Measurements from ENCODE around the gene EPHB2. TPM values are rescaled to one million over a fixed set of nuclear protein-coding genes. Genes with fewer than 3 reads are reported as not detected.

EPHB2 gene
- polyA plus RNA-seq, 1 donor from 2014 or later: 22.8 TPM

GRCh38 chr1:22694172-22694571 is 16.5 kb upstream of the EPHB2 start:
- Histone ChIP-seq H3K27ac (ENCODE audit: low read length) (no peak overlapping the region), H3K36me3 (ENCODE audit: insufficient read depth, low read length) (no peaks in the 10 kb centered on the region), H3F3A (ENCODE audit: insufficient read depth, low read length, poor library complexity, severe bottlenecking) (no peaks in the 10 kb centered on the region), H3K9me2 (ENCODE audit: insufficient read depth, low read length) (no peaks in the 10 kb centered on the region), H3K9ac (ENCODE audit: low read length) (no peak overlapping the region), H3K79me2 (replicated peaks; ENCODE audit: insufficient read depth, low read length) (no peaks in the 10 kb centered on the region), H4K20me1 (ENCODE audit: insufficient read depth) (no peaks in the 10 kb centered on the region), H2AFZ (ENCODE audit: low read depth, low read length) (no peak overlapping the region), H3K27me3 (ENCODE audit: insufficient read depth, low read depth, low read length) (no peaks in the 10 kb centered on the region), H3K4me3 (ENCODE audit: low read length) (no peak overlapping the region), H3K4me2 (ENCODE audit: low read length) (no peak overlapping the region), H3K9me3 (ENCODE audit: low read length) (no peaks in the 10 kb centered on the region)
- no peak for TF ChIP-seq RAD21 (conservative IDR thresholded peaks at IDR 0.05)
- no peak for TF ChIP-seq EZH2 (IDR thresholded peaks at IDR 0.05; ENCODE audit: borderline replicate concordance, insufficient read depth, low read length, poor library complexity, severe bottlenecking)
- TF ChIP-seq MXI1 (conservative IDR thresholded peaks at IDR 0.05; ENCODE audit: poor library complexity, severe bottlenecking): no peak
- no peak for TF ChIP-seq EP300 (conservative IDR thresholded peaks at IDR 0.05; ENCODE audit: poor library complexity, severe bottlenecking)
- no peak for TF ChIP-seq TAF1 (IDR thresholded peaks at IDR 0.05; ENCODE audit: low read depth)
- TF ChIP-seq, protein P1, sequence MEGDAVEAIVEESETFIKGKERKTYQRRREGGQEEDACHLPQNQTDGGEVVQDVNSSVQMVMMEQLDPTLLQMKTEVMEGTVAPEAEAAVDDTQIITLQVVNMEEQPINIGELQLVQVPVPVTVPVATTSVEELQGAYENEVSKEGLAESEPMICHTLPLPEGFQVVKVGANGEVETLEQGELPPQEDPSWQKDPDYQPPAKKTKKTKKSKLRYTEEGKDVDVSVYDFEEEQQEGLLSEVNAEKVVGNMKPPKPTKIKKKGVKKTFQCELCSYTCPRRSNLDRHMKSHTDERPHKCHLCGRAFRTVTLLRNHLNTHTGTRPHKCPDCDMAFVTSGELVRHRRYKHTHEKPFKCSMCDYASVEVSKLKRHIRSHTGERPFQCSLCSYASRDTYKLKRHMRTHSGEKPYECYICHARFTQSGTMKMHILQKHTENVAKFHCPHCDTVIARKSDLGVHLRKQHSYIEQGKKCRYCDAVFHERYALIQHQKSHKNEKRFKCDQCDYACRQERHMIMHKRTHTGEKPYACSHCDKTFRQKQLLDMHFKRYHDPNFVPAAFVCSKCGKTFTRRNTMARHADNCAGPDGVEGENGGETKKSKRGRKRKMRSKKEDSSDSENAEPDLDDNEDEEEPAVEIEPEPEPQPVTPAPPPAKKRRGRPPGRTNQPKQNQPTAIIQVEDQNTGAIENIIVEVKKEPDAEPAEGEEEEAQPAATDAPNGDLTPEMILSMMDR (IDR thresholded peaks at IDR 0.05; ENCODE audit: poor library complexity, severe bottlenecking): no peak

- H3K4me3 ChIP-seq (ENCODE audit: low read length): no peak overlapping the region
- no peaks in the 10 kb centered on the region for H4K20me1 ChIP-seq (ENCODE audit: insufficient read depth)
- H3K9me2 ChIP-seq (ENCODE audit: insufficient read depth, low read length): no peaks in the 10 kb centered on the region
- H3F3A ChIP-seq (ENCODE audit: insufficient read depth, low read length, poor library complexity, severe bottlenecking): no peaks in the 10 kb centered on the region
- H3K4me2 ChIP-seq (ENCODE audit: low read length): no peak overlapping the region
- no peak overlapping the region for H2AFZ ChIP-seq (ENCODE audit: low read depth, low read length)
- H3K9ac ChIP-seq (ENCODE audit: low read length): no peak overlapping the region
- TF ChIP-seq MXI1 (conservative IDR thresholded peaks at IDR 0.05; ENCODE audit: poor library complexity, severe bottlenecking) (no peak), TAF1 (IDR thresholded peaks at IDR 0.05; ENCODE audit: low read depth) (no peak), POLR2AphosphoS5 (IDR thresholded peaks at IDR 0.05) (no peak), EZH2 (IDR thresholded peaks at IDR 0.05; ENCODE audit: borderline replicate concordance, insufficient read depth, low read length, poor library complexity, severe bottlenecking) (no peak)
- TF ChIP-seq, protein P1 (IDR thresholded peaks at IDR 0.05; ENCODE audit: poor library complexity, severe bottlenecking): no peak
- TF ChIP-seq, protein P2, sequence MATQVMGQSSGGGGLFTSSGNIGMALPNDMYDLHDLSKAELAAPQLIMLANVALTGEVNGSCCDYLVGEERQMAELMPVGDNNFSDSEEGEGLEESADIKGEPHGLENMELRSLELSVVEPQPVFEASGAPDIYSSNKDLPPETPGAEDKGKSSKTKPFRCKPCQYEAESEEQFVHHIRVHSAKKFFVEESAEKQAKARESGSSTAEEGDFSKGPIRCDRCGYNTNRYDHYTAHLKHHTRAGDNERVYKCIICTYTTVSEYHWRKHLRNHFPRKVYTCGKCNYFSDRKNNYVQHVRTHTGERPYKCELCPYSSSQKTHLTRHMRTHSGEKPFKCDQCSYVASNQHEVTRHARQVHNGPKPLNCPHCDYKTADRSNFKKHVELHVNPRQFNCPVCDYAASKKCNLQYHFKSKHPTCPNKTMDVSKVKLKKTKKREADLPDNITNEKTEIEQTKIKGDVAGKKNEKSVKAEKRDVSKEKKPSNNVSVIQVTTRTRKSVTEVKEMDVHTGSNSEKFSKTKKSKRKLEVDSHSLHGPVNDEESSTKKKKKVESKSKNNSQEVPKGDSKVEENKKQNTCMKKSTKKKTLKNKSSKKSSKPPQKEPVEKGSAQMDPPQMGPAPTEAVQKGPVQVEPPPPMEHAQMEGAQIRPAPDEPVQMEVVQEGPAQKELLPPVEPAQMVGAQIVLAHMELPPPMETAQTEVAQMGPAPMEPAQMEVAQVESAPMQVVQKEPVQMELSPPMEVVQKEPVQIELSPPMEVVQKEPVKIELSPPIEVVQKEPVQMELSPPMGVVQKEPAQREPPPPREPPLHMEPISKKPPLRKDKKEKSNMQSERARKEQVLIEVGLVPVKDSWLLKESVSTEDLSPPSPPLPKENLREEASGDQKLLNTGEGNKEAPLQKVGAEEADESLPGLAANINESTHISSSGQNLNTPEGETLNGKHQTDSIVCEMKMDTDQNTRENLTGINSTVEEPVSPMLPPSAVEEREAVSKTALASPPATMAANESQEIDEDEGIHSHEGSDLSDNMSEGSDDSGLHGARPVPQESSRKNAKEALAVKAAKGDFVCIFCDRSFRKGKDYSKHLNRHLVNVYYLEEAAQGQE (IDR thresholded peaks at IDR 0.05; ENCODE audit: borderline replicate concordance): no peak
- H3K79me2 ChIP-seq (replicated peaks; ENCODE audit: insufficient read depth, low read length): no peaks in the 10 kb centered on the region
- no peaks in the 10 kb centered on the region for H3K36me3 ChIP-seq (ENCODE audit: insufficient read depth, low read length)
- no peaks in the 10 kb centered on the region for H3K9me3 ChIP-seq (ENCODE audit: low read length)
- H3K27me3 ChIP-seq (ENCODE audit: insufficient read depth, low read depth, low read length): no peaks in the 10 kb centered on the region
- no peak overlapping the region for H3K27ac ChIP-seq (ENCODE audit: low read length)
These were observed 14.0 kb upstream of the EPHB2 start for GRCh38 chr1:22696610-22697009.
